GM12873 (cell line): Measurements from ENCODE around the gene TRIM44.
A peak's percentile ranks its signal among the peaks of the same experiment; 100 is the strongest.

Experiments
- CTCF ChIP-seq: IDR thresholded peaks from 2 replicates; pipeline ENCODE4 v1.5.1; 2012; ENCODE audit warnings: low read depth, mild to moderate bottlenecking, moderate library complexity, low read length, control low read depth; ENCODE audit not compliant: insufficient read depth; ENCODE audit errors: missing control alignments

The TRIM44 gene

DNA sequence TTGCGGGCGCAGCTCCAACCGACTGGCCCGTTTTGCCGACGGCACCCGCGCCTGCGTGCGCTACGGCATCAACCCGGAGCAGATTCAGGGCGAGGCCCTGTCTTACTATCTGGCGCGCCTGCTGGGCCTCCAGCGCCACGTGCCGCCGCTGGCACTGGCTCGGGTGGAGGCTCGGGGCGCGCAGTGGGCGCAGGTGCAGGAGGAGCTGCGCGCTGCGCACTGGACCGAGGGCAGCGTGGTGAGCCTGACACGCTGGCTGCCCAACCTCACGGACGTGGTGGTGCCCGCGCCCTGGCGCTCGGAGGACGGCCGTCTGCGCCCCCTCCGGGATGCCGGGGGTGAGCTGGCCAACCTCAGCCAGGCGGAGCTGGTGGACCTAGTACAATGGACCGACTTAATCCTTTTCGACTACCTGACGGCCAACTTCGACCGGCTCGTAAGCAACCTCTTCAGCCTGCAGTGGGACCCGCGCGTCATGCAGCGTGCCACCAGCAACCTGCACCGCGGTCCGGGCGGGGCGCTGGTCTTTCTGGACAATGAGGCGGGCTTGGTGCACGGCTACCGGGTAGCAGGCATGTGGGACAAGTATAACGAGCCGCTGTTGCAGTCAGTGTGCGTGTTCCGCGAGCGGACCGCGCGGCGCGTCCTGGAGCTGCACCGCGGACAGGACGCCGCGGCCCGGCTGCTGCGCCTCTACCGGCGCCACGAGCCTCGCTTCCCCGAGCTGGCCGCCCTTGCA, 43.3 kb upstream of the TRIM44 start:
- TF ChIP-seq CTCF = peak; percentile 30

DNA sequence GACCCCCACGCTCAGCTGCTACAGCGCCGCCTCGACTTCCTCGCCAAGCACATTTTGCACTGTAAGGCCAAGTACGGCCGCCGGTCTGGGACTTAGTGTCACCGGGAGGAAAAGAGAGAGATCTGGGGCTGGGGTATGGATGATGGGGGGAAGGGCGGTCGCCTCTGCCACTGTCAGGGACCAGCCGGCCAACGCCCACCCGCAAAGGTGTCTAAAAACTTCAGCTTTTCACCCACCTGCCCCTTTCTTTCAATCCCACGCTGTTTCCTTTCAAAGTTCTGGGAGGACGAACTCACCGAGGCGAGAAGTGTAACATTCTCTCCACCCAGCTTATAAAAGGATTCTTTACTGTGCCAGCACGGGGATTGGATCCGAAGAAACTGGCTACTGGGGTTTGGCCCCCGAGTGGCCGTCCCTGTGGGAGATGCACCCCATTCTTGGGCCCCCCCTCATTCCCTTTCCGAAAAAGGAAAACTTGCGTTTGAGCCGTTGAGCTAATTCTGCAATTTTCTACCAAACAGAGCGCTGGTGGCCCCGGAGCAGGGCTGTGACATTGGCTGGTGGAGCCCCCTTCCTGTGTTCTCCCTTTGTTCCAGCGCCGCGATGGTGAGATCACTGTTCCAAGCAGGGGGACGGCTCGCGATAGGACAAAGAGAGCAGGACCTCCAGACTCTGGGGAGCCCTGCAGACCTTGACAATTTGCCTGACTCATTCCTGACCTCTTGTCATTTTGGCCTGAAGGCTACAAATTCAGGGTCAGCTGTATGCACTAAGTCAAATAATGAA, 42.5 kb upstream of the TRIM44 start:
- no peak for TF ChIP-seq CTCF

DNA sequence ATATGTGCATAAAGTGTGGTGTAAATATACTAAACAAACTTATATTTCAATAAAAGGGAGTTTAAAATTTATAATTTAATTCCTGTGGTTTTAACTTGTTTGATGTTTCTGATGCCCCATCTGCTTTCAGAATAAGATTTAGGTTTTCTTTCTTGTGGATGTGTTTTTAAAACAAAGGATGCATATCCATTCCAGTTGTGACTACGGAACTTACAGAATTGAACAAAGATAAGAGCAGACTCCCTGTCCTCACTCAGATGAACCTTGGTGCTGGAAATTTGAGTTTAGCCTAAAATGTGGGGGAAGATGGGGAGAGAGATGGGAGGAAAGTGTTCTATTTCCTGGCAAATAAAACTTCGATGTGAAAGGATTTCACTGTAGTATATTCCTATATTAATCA, 41.8 kb upstream of the TRIM44 start:
- TF ChIP-seq CTCF = no peak

- no peak for TF ChIP-seq CTCF
These were observed 41.0 kb upstream of the TRIM44 start for GRCh38 chr11:35621620-35622019.

DNA sequence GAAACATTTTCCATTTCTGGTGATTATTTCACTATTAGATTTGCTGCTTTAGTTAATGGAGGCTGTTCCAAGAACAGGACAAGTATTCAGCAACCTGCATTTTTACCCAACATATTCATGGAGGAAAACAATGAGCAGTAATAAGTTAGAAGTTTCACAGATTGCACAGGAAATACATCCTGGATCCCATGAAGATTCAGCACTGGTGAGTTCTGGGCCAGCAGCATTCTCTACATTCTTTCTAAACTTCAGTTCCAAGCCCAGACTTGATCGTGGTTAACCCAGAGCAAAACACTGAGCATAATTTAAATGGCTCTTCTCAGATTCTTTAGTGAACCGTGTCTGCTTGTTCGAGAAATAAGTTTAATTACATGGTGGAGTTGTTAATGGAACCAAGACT, 40.5 kb upstream of the TRIM44 start:
- no peak for TF ChIP-seq CTCF

GRCh38 chr11:35623621-35624168, 38.9 kb upstream of the TRIM44 start:
- no peak for TF ChIP-seq CTCF

DNA sequence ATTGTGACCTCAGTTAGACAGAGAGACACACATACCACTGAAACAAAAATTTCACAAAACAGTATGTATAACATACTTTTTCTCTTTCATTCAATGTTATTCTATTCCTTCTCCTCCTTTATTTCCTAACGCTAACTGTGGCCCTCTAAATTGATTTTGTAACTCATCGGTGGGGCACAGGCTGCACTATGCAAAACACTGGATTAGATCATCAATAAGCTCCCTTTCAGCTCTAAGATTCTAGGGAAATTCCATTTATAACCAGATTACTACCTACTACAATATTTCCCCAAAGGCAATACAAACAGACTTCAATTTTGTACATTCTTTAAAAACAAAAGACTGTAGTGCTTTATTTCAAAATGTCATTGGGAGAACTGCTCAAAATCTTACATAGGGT, 38.3 kb upstream of the TRIM44 start:
- TF ChIP-seq CTCF = no peak
